SK-N-SH treated with all-trans-retinoic acid at 6 μM for 48 hours (cell line): Measurements from ENCODE around the gene UBE2I.

Experiments used
- ATAC-seq: fragments of 200-7000 bp; cut with Tn5 transposase; 3 replicates; pipeline ENCODE4 v1.9.1; 2020; ENCODE audit warnings: mild to moderate bottlenecking, moderate library complexity
- ARNTL ChIP-seq: fragments of 450-650 bp; formaldehyde crosslinking; IDR thresholded peaks from 2 replicates; pipeline ENCODE4 v1.5.0; 2020; ENCODE audit warnings: low read depth, mild to moderate bottlenecking, moderate library complexity, borderline replicate concordance
- BACH2 ChIP-seq: fragments of 250-450 bp; sonication (Bioruptor Pico); IDR thresholded peaks from 2 replicates; pipeline ENCODE4 v1.9.0; 2021; ENCODE audit warnings: mild to moderate bottlenecking, borderline replicate concordance
- CSDC2 ChIP-seq: fragments of 250-450 bp; sonication (Bioruptor Pico); IDR thresholded peaks from 2 replicates; pipeline ENCODE4 v1.5.0; 2020; ENCODE audit warnings: mild to moderate bottlenecking, moderate library complexity
- ESRRG ChIP-seq: fragments of 250-450 bp; sonication (Bioruptor Pico); IDR thresholded peaks from 2 replicates; pipeline ENCODE4 v1.6.1; 2021; ENCODE audit warnings: mild to moderate bottlenecking
- GLIS3 ChIP-seq: fragments of 250-450 bp; sonication (Bioruptor Pico); IDR thresholded peaks from 2 replicates; pipeline ENCODE4 v1.5.0; 2020; ENCODE audit warnings: mild to moderate bottlenecking, moderate library complexity
- ISL1 ChIP-seq: fragments of 250-450 bp; sonication (Bioruptor Pico); IDR thresholded peaks from 2 replicates; pipeline ENCODE4 v2.1.2; 2022; ENCODE audit warnings: mild to moderate bottlenecking, moderate library complexity
- OSR1 ChIP-seq: fragments of 250-450 bp; sonication (Bioruptor Pico); IDR thresholded peaks from 2 replicates; pipeline ENCODE4 v1.8.0; 2022; ENCODE audit warnings: moderate library complexity, mild to moderate bottlenecking, inconsistent platforms
- PPARA ChIP-seq: fragments of 250-450 bp; sonication (Bioruptor Pico); IDR thresholded peaks from 2 replicates; pipeline ENCODE4 v1.5.0; 2020; ENCODE audit warnings: mild to moderate bottlenecking, borderline replicate concordance
- TCF4 ChIP-seq: fragments of 250-450 bp; sonication (Bioruptor Pico); IDR thresholded peaks from 2 replicates; pipeline ENCODE4 v1.8.0; 2021; ENCODE audit warnings: mild to moderate bottlenecking, moderate library complexity, borderline replicate concordance
- TOX ChIP-seq: fragments of 250-450 bp; sonication (Bioruptor Pico); IDR thresholded peaks from 2 replicates; pipeline ENCODE4 v1.8.0; 2021; ENCODE audit warnings: mild to moderate bottlenecking, moderate library complexity, borderline replicate concordance
- ZFP3 ChIP-seq: fragments of 250-450 bp; sonication (Bioruptor Pico); IDR thresholded peaks from 2 replicates; pipeline ENCODE4 v1.5.0; 2020; ENCODE audit warnings: mild to moderate bottlenecking, moderate library complexity
- ZFP30 ChIP-seq: fragments of 450-650 bp; formaldehyde crosslinking; IDR thresholded peaks from 2 replicates; pipeline ENCODE4 v1.5.0; 2022; ENCODE audit warnings: mild to moderate bottlenecking, moderate library complexity
- ZNF70 ChIP-seq: fragments of 450-650 bp; formaldehyde crosslinking; IDR thresholded peaks from 2 replicates; pipeline ENCODE4 v1.5.0; 2020; ENCODE audit warnings: mild to moderate bottlenecking, moderate library complexity
- ZNF8 ChIP-seq: fragments of 450-650 bp; formaldehyde crosslinking; IDR thresholded peaks from 2 replicates; pipeline ENCODE4 v1.5.0; 2020; ENCODE audit warnings: mild to moderate bottlenecking, moderate library complexity
- TF ChIP-seq, protein P1 (sequence below): fragments of 250-450 bp; sonication (Bioruptor Pico); IDR thresholded peaks from 2 replicates; pipeline ENCODE4 v1.5.0; 2020; ENCODE audit warnings: mild to moderate bottlenecking, moderate library complexity
- TF ChIP-seq, protein P2 (sequence below): fragments of 250-450 bp; sonication (Bioruptor Pico); IDR thresholded peaks from 2 replicates; pipeline ENCODE4 v1.5.1; 2021; ENCODE audit warnings: mild to moderate bottlenecking, moderate library complexity
- TF ChIP-seq, protein P3 (sequence below): fragments of 250-450 bp; sonication (Bioruptor Pico); IDR thresholded peaks from 2 replicates; pipeline ENCODE4 v1.5.1; 2020; ENCODE audit warnings: low read depth, mild to moderate bottlenecking, moderate library complexity
- TF ChIP-seq, protein P4 (sequence below): fragments of 250-450 bp; sonication (Bioruptor Pico); IDR thresholded peaks from 2 replicates; pipeline ENCODE4 v1.8.0; 2021; ENCODE audit warnings: low read depth, mild to moderate bottlenecking, moderate library complexity, borderline replicate concordance
- TF ChIP-seq, protein P5 (sequence below): fragments of 250-450 bp; sonication (Bioruptor Pico); IDR thresholded peaks from 2 replicates; pipeline ENCODE4 v1.8.0; 2020; ENCODE audit warnings: mild to moderate bottlenecking, moderate library complexity, borderline replicate concordance

The UBE2I gene

DNA sequence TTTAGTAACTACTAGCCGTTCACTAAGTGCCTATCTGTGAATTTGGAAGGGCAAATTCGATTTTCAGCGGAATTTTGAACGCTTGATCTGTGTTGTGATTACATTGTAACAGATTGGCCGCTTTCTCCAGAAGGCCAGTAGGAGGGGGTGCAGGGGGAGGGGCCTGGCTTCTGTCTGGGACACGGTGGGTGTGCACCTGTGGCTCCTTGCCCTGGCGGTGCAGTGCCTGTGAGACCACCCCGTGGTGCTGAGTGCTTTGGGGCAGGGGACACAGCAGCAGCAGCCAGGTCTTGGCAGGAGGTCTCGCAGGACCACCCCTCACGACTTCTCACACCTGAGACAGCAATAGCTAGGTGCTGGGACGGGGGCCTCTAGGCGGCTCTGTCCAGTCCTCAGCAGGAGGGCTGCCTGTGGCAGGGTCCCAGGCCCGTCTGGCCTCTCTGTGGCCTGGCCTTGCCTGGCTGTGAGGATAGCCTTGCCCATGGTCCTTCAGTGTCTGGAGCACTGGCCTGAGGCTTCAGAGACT is 1.8 kb downstream of the UBE2I start:
- TF ChIP-seq ISL1 (CRISPR knock-in tag): no peak
- TF ChIP-seq ESRRG (CRISPR knock-in tag): no peak
- no peak for TF ChIP-seq ZNF8
- no peak for TF ChIP-seq GLIS3
- TF ChIP-seq, protein P1, sequence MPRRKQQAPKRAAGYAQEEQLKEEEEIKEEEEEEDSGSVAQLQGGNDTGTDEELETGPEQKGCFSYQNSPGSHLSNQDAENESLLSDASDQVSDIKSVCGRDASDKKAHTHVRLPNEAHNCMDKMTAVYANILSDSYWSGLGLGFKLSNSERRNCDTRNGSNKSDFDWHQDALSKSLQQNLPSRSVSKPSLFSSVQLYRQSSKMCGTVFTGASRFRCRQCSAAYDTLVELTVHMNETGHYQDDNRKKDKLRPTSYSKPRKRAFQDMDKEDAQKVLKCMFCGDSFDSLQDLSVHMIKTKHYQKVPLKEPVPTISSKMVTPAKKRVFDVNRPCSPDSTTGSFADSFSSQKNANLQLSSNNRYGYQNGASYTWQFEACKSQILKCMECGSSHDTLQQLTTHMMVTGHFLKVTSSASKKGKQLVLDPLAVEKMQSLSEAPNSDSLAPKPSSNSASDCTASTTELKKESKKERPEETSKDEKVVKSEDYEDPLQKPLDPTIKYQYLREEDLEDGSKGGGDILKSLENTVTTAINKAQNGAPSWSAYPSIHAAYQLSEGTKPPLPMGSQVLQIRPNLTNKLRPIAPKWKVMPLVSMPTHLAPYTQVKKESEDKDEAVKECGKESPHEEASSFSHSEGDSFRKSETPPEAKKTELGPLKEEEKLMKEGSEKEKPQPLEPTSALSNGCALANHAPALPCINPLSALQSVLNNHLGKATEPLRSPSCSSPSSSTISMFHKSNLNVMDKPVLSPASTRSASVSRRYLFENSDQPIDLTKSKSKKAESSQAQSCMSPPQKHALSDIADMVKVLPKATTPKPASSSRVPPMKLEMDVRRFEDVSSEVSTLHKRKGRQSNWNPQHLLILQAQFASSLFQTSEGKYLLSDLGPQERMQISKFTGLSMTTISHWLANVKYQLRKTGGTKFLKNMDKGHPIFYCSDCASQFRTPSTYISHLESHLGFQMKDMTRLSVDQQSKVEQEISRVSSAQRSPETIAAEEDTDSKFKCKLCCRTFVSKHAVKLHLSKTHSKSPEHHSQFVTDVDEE (CRISPR knock-in tag): no peak
- no peak for TF ChIP-seq ZNF70
- TF ChIP-seq, protein P2, sequence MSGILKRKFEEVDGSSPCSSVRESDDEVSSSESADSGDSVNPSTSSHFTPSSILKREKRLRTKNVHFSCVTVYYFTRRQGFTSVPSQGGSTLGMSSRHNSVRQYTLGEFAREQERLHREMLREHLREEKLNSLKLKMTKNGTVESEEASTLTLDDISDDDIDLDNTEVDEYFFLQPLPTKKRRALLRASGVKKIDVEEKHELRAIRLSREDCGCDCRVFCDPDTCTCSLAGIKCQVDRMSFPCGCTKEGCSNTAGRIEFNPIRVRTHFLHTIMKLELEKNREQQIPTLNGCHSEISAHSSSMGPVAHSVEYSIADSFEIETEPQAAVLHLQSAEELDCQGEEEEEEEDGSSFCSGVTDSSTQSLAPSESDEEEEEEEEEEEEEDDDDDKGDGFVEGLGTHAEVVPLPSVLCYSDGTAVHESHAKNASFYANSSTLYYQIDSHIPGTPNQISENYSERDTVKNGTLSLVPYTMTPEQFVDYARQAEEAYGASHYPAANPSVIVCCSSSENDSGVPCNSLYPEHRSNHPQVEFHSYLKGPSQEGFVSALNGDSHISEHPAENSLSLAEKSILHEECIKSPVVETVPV: no peak
- no peak for TF ChIP-seq OSR1 (CRISPR knock-in tag)
- no peak for TF ChIP-seq BACH2
- no peak for TF ChIP-seq ARNTL (CRISPR knock-in tag)
- no peak for TF ChIP-seq TCF4 (CRISPR knock-in tag)
- no peak; the same call in 2 of the 3 replicates for ATAC-seq

DNA sequence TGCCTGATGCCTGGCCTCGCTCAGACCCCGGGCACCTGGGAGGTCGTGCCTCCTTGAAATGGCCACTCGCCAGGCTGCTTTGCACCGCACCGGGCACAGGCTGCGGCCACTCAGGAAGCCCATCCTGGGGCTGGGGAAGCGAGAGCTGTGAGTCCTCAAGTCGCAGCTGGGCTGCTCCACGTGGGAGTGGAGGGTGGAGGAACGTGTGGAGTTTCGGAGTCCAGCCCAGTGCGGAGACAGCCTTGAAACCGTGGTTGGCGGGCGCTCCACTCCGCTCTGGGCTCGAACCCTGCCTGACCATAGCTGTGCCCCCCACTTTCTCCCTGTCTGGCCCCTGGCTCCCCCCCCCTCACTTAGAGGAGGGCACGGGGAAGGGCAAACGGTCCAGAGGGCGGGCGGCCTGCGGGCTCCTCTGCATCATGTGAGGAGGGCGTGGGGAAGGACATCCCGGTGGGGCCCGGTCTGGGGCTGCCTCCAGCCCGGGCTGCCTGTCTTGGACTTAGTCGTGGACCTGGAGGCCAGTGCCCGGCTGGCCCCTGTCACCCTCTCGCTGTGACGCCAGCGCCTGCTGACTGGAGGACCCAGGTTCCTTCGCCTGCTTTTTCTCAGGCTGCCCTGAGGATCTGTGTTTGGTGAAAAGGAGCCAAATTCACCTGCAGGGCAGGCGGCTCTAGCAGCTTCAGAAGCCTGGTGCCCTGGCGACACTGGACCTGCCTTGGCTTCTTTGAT is 2.5 kb downstream of the UBE2I start:
- no peak for TF ChIP-seq ARNTL (CRISPR knock-in tag)
- TF ChIP-seq ZFP3 (CRISPR knock-in tag): no peak
- TF ChIP-seq CSDC2 (CRISPR knock-in tag): no peak
- no peak for TF ChIP-seq PPARA (CRISPR knock-in tag)
- TF ChIP-seq, protein P3, sequence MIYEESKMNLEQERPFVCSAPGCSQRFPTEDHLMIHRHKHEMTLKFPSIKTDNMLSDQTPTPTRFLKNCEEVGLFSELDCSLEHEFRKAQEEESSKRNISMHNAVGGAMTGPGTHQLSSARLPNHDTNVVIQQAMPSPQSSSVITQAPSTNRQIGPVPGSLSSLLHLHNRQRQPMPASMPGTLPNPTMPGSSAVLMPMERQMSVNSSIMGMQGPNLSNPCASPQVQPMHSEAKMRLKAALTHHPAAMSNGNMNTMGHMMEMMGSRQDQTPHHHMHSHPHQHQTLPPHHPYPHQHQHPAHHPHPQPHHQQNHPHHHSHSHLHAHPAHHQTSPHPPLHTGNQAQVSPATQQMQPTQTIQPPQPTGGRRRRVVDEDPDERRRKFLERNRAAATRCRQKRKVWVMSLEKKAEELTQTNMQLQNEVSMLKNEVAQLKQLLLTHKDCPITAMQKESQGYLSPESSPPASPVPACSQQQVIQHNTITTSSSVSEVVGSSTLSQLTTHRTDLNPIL (CRISPR knock-in tag): no peak
- TF ChIP-seq TCF4 (CRISPR knock-in tag): no peak
- TF ChIP-seq BACH2: no peak
- TF ChIP-seq TOX: no peak
- TF ChIP-seq, protein P4, sequence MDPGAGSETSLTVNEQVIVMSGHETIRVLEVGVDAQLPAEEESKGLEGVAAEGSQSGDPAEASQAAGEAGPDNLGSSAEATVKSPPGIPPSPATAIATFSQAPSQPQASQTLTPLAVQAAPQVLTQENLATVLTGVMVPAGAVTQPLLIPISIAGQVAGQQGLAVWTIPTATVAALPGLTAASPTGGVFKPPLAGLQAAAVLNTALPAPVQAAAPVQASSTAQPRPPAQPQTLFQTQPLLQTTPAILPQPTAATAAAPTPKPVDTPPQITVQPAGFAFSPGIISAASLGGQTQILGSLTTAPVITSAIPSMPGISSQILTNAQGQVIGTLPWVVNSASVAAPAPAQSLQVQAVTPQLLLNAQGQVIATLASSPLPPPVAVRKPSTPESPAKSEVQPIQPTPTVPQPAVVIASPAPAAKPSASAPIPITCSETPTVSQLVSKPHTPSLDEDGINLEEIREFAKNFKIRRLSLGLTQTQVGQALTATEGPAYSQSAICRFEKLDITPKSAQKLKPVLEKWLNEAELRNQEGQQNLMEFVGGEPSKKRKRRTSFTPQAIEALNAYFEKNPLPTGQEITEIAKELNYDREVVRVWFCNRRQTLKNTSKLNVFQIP (CRISPR knock-in tag): no peak
- TF ChIP-seq ZFP30 (CRISPR knock-in tag): no peak
- no peak for TF ChIP-seq ZNF70
- no peak for TF ChIP-seq OSR1 (CRISPR knock-in tag)
- TF ChIP-seq ESRRG (CRISPR knock-in tag): no peak
- no peak for ATAC-seq

DNA sequence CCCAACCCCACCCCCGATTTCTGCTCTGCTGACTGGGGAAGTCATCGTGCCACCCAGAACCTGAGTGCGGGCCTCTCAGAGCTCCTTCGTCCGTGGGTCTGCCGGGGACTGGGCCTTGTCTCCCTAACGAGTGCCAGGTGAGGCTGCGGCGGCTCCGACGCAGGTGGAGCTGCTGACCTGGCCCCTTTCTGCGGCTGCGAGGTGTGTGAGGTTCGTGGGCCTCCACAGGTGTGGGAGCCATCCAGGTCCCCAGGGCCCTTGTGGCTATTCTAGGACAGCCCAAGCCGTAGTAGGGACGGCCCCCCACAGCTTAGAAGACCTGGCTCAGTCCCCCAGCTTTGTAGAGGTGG is 3.0 kb downstream of the UBE2I start:
- TF ChIP-seq TCF4 (CRISPR knock-in tag) (no peak), ZFP3 (CRISPR knock-in tag) (no peak)
- TF ChIP-seq, protein P3 (CRISPR knock-in tag): no peak
- ATAC-seq: no peak

DNA sequence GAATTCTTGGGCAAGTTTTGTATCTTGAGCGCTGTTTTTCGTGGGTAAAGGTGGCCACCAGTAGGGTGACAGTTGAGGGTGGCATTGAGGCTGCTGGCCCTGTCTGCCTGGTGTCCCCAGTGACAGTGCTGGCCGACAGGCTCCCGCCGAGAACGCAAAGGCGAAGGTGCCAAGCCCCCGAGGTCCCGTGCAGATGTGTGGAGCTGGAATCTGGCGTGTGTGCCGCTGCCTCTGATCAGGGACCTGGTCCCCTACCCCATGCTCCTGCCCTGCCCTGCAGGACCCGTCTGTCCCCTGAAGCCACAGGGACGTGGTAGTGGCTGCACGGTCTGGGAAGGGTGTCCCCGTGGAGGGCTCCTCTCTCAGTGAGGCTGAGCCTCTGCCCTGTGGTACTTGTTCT is 3.5 kb downstream of the UBE2I start:
- TF ChIP-seq, protein P1 (CRISPR knock-in tag): no peak
- no peak for TF ChIP-seq ZNF70
- no peak for TF ChIP-seq ZFP3 (CRISPR knock-in tag)
- TF ChIP-seq, protein P2: no peak
- TF ChIP-seq, protein P5, sequence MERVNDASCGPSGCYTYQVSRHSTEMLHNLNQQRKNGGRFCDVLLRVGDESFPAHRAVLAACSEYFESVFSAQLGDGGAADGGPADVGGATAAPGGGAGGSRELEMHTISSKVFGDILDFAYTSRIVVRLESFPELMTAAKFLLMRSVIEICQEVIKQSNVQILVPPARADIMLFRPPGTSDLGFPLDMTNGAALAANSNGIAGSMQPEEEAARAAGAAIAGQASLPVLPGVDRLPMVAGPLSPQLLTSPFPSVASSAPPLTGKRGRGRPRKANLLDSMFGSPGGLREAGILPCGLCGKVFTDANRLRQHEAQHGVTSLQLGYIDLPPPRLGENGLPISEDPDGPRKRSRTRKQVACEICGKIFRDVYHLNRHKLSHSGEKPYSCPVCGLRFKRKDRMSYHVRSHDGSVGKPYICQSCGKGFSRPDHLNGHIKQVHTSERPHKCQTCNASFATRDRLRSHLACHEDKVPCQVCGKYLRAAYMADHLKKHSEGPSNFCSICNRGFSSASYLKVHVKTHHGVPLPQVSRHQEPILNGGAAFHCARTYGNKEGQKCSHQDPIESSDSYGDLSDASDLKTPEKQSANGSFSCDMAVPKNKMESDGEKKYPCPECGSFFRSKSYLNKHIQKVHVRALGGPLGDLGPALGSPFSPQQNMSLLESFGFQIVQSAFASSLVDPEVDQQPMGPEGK (CRISPR knock-in tag): no peak
- ATAC-seq: no peak
